Measurements from ENCODE around the gene BCL11B. TPM values are rescaled to one million over a fixed set of nuclear protein-coding genes. Genes with fewer than 3 reads are reported as not detected.

The BCL11B gene
- polyA plus RNA-seq, 1 donor from 2014 or later = 0.38 TPM

DNA sequence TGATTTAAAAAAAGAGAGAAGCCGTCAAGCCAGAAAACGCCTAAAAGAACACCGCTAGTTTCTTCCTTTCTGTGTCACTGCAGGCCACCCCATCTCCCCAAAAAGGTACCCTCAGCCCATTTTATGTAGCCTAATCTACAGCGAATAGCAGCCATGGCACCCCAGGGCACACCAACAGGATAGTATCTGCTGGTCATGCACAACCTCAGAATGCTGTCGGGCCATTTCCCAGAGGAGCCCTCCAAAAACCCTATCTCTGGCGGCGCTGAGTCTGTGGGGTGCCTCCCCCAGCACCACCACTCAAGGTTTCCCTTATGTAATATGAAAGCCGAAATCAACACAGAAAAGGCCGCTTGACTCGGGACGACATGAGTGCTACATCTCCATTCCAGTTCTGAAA, 98.9 kb downstream of the BCL11B start:
- Mint-ChIP-seq H3K4me1 (no peaks in the 10 kb centered on the region), H3K27ac (no peak overlapping the region), H3K27me3 (no peaks in the 10 kb centered on the region), H3K9me3 (no peaks in the 10 kb centered on the region), H3K4me3 (no peak overlapping the region), H3K36me3 (no peaks in the 10 kb centered on the region)

DNA sequence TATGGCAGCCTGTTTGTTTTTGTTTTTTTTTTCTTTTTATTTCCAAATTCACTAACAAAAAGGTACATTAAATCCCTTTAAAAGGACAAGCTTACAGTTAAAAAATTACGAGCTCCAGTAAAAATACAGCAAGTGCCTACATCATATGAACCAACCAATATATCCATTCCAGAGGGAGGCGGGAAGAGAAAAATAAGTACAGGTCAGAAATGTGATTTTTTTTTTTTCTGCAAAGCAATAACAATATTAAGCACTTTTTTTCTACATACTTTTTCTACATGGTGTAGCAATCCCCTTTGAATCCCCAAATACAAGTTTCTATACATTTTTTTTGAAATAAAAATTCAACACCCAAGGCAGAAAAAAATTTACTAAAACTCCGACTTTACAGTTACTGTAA, 100.6 kb downstream of the BCL11B start:
- Mint-ChIP-seq H3K36me3 (no peaks in the 10 kb centered on the region), H3K4me3 (no peak overlapping the region), H3K27ac (no peak overlapping the region), H3K9me3 (peaks cover 0 to 8% (median 0%) of the 10 kb centered on the region in 3 donors), H3K4me1 (no peaks in the 10 kb centered on the region), H3K27me3 (no peaks in the 10 kb centered on the region)

DNA sequence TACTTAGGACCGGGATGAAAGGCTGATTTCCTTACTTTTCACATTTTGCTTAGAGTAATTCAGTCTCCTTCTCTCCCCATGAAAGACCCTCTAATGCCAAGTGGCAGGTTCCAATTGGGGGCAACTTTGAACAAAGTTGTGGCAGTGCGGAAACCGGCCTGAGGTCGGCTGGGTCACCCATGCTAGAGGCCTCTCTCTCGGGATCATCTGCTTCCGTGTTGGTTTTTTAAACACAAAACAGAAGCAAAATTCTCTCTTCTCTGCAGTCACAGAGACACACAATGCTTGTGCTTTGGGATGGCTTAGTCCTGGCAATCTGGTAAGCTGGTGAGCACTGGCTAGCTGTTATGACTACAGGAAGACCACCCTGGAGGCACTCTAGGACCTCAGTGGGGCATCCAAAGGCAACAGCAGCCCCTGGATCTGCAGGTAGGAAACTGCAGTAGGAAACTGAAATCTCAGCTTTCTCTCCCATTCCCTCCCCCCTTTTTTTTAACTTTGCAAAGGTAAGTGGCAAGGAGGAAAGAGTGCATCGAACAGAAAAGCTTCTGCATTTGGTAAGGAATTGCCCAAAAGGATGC, 102.1 kb downstream of the BCL11B start:
- H3K36me3 Mint-ChIP-seq = no peaks in the 10 kb centered on the region
- H3K4me3 Mint-ChIP-seq = no peak overlapping the region
- H3K27me3 Mint-ChIP-seq = no peaks in the 10 kb centered on the region
- H3K9me3 Mint-ChIP-seq = peaks cover 0 to 9% (median 2%) of the 10 kb centered on the region in 3 donors
- H3K4me1 Mint-ChIP-seq = no peaks in the 10 kb centered on the region
- H3K27ac Mint-ChIP-seq = no peak overlapping the region

DNA sequence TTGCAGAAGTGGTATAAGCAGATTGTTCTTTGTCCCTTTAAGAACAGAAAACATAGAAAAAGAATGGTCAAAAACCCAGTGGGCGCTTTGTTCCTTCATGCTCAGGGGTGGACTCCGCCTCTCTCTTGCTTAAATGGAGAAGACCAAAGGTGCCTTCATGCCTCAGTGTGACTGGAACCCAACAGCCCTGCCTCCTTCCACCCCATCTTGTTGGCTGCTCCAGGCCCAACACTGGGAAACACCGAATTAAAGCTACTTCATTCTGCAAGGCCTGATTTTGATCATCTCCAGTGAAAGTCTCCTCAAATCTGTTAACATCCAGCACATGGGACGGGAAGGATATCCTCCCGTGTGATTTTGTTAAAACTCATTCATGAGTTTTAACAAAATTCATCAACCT, 103.7 kb downstream of the BCL11B start:
- Mint-ChIP-seq H3K27me3 (no peaks in the 10 kb centered on the region), H3K9me3 (peaks cover 2 to 15% (median 4%) of the 10 kb centered on the region in 3 donors), H3K36me3 (no peaks in the 10 kb centered on the region), H3K27ac (no peak overlapping the region), H3K4me3 (no peak overlapping the region), H3K4me1 (no peaks in the 10 kb centered on the region)

DNA sequence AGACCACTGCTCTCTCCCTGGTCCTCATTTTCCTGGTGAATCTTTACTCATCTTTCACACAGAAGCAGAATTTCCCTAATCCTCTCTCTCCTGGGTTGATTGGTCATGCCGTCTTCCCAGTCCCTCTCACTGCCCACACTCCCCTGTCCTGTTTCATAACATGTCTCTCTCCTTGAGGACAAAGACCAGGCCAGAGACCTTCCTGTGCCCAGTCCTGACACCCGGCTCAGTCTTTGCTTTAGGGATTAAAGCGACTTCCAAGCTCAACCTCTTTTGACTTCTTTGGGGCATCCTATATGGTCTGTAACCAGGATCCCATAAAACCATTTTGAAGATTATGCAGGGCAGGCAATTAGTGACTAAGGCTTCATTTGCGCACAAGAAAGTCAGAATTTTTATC, 105.5 kb downstream of the BCL11B start:
- H3K4me3 Mint-ChIP-seq = no peak overlapping the region
- H3K27ac Mint-ChIP-seq = no peak overlapping the region
- H3K36me3 Mint-ChIP-seq = peaks cover 2% of the 10 kb centered on the region
- H3K27me3 Mint-ChIP-seq = no peaks in the 10 kb centered on the region
- H3K9me3 Mint-ChIP-seq = peaks cover 4 to 21% (median 4%) of the 10 kb centered on the region in 3 donors
- no peaks in the 10 kb centered on the region for H3K4me1 Mint-ChIP-seq

DNA sequence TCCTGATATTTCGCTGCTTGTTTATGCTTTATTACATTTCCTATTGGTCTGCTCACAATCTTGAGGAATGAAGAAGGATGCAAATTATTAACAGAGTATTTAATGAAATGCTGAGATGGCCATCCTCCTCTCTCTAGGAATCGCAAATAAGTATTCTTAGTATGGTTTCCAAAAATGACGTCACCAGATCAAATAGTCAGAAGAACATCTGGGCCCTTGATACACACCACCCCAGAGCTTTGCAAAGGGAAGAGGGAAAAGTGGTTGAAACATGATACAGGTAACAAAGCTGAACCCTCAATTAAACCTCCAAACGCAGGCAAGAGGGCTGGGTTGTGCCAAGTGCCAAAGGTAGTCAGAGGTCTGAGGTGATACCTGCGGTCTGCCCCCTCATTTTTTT, 107.3 kb downstream of the BCL11B start:
- Mint-ChIP-seq H3K9me3 (peaks cover 4 to 23% (median 4%) of the 10 kb centered on the region in 3 donors), H3K4me1 (no peaks in the 10 kb centered on the region), H3K4me3 (no peak overlapping the region), H3K27me3 (no peaks in the 10 kb centered on the region), H3K36me3 (peaks cover 2% of the 10 kb centered on the region), H3K27ac (no peak overlapping the region)

DNA sequence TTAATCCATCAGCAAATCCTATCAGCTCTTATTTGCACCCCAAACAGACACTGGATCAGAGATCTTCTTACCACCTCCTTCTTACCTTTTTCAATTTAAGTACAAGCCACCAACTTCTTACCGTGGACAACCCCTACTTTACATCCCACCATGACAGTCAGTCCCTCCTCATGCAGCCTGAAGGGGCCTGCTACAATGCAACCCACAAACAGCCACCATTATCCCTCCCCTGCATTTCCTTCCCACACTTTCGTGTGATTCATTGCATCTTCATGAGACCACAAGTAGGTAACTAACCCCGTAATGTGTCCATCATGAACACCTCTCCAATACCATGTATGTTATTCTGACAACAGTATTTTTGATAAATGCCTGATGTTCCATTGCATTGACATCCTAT, 108.6 kb downstream of the BCL11B start:
- Mint-ChIP-seq H3K4me1 (no peaks in the 10 kb centered on the region), H3K27ac (no peak overlapping the region), H3K4me3 (no peak overlapping the region), H3K9me3 (peaks cover 4 to 23% (median 4%) of the 10 kb centered on the region in 3 donors), H3K36me3 (peaks cover 2% of the 10 kb centered on the region), H3K27me3 (no peaks in the 10 kb centered on the region)

DNA sequence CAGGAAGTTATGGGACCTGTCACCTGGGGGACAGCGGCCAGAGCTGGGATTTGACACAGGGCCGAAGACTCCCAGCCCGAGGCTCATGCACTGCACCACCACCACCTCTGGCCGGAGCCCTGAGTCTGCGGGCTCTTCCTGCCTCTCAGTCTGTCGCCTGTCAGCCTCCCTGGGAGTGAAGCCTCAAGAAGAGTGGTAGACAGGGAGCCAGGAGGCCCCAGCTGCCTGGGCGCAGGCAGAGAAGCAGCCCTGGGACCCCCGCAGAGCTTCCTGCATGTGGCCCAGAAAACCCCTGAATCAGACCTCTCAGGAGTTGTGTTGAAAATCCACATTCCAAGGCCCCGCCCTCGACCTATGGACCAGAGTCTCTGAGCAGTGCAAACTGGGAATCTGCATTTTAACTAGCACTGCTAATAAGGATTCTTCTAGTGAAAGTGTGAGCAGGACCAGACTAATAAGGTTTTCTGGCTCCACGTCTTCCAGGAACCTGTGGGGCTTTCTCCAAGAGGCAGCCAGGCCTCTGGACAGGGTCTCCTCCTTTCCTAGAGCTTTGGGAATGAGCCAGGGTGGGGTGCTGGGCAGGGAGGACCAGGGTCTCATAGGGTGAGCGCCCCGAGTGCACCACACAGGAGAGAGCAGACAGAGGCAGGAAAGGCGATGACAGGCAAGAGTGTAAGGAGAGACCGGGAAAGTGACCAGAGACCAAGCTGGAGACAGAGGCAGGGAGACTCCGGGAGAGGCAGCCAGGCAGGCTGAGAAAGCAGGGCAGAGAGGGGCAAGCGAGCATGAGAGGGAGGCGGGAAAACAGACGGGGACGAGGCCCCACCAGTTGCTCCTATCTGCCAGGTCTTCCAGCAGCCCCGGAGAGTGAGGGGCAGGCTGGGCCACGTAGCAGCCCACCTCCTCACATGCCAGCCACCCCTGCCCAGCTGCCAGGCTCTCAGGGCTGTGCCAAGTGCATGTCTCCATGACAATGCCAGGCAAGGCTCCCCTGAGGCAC, 112.4 kb downstream of the BCL11B start:
- H3K36me3 Mint-ChIP-seq = peaks cover 2% of the 10 kb centered on the region
- no peaks in the 10 kb centered on the region for H3K4me1 Mint-ChIP-seq
- H3K27me3 Mint-ChIP-seq = no peaks in the 10 kb centered on the region
- peak overlapping the region in 1 of 3 donors; percentile 27 for H3K27ac Mint-ChIP-seq
- H3K9me3 Mint-ChIP-seq = peaks cover 2 to 14% (median 4%) of the 10 kb centered on the region in 3 donors
- H3K4me3 Mint-ChIP-seq = no peak overlapping the region

DNA sequence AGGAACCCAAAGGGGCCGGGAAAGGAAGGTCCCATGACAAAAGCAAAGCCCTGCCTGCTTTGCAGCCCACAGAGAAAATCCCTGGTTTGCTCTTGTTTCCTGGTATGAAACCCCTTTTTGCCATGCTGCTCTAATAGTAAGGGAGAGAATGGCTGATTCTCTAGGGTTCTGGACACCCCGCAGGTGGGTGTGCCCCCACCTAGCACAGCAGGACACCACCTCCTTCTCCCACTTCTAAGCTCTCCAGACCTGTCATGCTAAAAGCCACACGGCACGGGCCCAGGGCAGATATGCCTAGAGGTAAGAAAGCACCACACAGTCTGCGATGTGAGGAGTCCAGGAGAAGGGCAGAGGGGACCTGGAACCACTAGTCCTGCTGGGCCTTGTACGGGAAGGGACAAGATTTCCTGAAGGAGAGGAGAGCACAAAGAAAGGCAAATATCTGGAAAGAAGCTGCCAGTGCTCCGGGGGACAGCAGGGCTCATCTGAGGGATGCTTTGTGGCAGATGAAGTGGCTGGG, 113.3 kb downstream of the BCL11B start:
- no peak overlapping the region for H3K4me3 Mint-ChIP-seq
- H3K27me3 Mint-ChIP-seq = no peaks in the 10 kb centered on the region
- peaks cover 0 to 8% (median 4%) of the 10 kb centered on the region in 3 donors for H3K9me3 Mint-ChIP-seq
- no peak overlapping the region for H3K27ac Mint-ChIP-seq
- H3K36me3 Mint-ChIP-seq = peaks cover 2% of the 10 kb centered on the region
- no peaks in the 10 kb centered on the region for H3K4me1 Mint-ChIP-seq

DNA sequence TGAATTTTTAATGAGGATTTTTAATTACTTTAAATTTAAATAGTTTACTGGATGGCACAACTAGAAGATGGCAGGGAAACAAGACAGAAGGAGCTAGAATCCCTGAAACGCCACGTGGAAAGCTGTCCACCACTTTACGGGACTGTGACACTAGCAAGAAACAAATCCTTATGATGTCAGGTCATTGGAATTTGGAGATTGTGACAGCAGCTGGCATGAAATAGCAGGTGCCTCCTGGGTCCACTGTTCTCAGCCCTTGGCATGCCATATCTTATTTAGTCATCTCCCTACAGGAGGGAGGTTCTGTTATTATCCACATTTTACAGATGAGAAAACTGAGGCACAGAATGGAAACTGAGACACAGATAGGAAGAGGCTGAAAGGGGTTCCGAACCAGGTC, 113.8 kb downstream of the BCL11B start:
- Mint-ChIP-seq H3K27me3 (no peaks in the 10 kb centered on the region), H3K36me3 (peaks cover under 1% of the 10 kb centered on the region), H3K4me1 (no peaks in the 10 kb centered on the region), H3K27ac (no peak overlapping the region), H3K4me3 (no peak overlapping the region), H3K9me3 (peaks cover 0 to 6% (median 0%) of the 10 kb centered on the region in 3 donors)

DNA sequence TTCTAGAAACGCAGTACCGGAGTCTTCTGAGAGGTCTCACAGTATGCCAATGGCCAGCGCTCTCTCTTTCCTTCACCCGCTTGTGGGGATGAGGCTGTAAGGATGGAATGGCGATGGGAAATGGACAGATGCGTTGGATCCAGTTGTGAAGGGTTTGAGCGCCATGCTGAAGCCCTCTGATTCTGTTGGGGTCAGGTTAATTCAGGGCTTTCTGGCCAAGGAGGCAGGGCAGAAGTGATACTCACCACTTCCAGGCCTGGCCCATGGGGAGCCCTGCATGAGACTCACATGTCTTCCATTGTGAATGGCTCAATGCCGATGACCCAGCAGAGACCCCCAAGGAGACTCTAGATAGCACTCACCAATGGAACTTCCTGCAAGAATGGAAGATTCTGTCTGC, 114.3 kb downstream of the BCL11B start:
- Mint-ChIP-seq H3K9me3 (peaks cover 0 to 5% (median 0%) of the 10 kb centered on the region in 3 donors), H3K36me3 (no peaks in the 10 kb centered on the region), H3K4me1 (no peaks in the 10 kb centered on the region), H3K4me3 (no peak overlapping the region), H3K27ac (no peak overlapping the region), H3K27me3 (no peaks in the 10 kb centered on the region)

DNA sequence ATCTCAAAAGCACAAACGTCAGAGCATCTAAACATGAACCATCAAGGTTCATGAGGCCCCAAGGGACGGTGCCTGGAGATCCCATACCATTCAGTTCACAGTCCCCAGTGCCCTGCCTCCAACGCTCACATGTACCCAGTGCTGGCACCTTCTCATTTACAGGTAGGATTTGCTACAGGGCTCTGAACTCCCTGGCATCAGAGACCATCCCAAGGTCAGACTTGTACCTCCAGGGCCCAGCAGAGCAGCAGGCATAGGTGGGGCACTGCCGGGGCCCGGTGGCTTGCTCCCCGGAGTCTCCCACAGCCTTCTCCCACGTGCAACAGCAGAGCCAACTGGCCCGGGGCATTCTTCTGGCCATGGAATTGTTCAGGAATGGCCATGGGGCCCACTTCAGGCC, 114.8 kb downstream of the BCL11B start:
- Mint-ChIP-seq H3K4me1 (no peaks in the 10 kb centered on the region), H3K27ac (no peak overlapping the region), H3K9me3 (peaks cover 0 to 5% (median 0%) of the 10 kb centered on the region in 3 donors), H3K36me3 (no peaks in the 10 kb centered on the region), H3K27me3 (no peaks in the 10 kb centered on the region), H3K4me3 (no peak overlapping the region)

DNA sequence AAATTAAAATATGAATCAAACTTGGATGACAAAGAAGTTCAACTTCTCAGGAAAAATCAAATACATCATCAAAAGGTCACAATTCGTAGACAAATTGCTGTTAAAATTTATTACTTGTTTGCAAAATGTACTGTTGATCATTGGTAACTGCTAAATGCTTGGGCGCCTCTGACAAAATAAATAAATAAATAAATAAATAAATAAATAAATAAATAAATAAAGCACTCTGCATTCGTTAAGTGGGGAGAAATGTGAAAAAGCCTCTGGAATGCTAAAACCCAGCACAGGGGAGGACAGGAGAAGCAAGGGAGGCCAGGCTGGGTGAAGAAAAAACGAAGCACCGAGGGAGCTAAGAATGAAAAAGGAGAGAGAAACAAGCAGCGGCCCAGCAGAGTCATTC, 115.2 kb downstream of the BCL11B start:
- Mint-ChIP-seq H3K9me3 (peaks cover 0 to 5% (median 0%) of the 10 kb centered on the region in 3 donors), H3K27ac (no peak overlapping the region), H3K27me3 (no peaks in the 10 kb centered on the region), H3K4me1 (no peaks in the 10 kb centered on the region), H3K36me3 (no peaks in the 10 kb centered on the region), H3K4me3 (no peak overlapping the region)

DNA sequence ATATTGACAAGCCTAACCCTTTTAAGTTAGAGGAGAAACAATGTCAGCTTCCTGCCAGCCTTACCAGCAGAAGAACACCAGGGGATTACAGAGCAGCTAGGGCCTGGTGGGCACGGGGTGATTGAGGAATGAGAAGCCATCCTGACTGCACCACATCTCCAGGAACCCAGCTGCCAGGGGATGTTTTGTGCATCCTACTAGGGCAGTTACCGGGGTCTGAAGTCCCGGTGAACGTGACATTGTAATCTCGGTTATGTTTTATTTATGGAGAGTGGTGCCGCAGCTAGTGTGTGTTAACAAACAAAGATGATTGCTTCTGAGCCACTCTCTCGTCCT, 115.9 kb downstream of the BCL11B start:
- Mint-ChIP-seq H3K27ac (no peak overlapping the region), H3K9me3 (no peaks in the 10 kb centered on the region), H3K4me1 (no peaks in the 10 kb centered on the region), H3K4me3 (no peak overlapping the region), H3K36me3 (no peaks in the 10 kb centered on the region), H3K27me3 (no peaks in the 10 kb centered on the region)

DNA sequence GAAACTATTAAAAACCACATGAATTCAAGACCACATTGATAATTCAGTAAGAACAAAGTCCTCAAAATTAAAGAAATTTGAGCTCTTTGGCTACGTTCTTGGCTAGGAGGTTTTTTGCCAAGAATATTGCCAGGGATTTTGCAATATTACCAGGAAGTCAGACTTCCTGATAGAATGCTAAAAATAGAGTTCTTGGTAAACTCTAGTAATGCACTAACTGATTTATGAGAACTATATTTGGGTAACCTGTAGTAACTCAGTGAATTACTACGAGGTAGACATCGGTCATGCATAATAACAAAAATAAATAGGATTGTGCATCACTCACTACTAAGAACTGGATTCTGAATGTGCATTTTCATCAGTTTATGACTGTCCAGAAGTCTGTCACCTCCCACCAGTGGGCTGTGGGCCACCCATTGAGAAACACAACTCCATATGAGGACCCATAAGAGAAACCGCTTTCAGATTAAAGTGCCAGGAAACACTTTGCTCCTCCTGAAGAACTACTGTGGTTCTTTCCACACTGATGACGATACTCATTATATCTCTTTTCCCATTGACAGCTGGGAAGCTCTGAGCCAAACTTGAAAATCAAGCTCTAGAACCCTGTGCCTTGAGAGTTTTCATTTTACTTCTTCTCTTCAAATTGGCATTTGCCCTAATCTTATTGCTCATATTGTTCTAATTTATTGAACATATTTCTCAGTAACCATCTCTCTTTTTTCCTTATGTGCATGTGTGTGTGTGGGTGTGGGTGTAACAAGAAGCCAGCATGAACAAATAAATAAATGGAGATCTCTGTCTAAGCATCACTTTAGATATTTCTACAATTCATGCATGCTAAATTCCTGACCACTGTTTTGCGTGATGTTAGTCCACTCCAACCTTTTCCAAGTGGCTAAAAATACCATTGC, 116.6 kb downstream of the BCL11B start:
- H3K27ac Mint-ChIP-seq = no peak overlapping the region
- H3K27me3 Mint-ChIP-seq = no peaks in the 10 kb centered on the region
- H3K36me3 Mint-ChIP-seq = no peaks in the 10 kb centered on the region
- no peak overlapping the region for H3K4me3 Mint-ChIP-seq
- no peaks in the 10 kb centered on the region for H3K4me1 Mint-ChIP-seq
- no peaks in the 10 kb centered on the region for H3K9me3 Mint-ChIP-seq

Data from IgD-negative memory B cell (primary cell).